ENCODE measurements around the gene AGBL4.

The AGBL4 gene

DNA sequence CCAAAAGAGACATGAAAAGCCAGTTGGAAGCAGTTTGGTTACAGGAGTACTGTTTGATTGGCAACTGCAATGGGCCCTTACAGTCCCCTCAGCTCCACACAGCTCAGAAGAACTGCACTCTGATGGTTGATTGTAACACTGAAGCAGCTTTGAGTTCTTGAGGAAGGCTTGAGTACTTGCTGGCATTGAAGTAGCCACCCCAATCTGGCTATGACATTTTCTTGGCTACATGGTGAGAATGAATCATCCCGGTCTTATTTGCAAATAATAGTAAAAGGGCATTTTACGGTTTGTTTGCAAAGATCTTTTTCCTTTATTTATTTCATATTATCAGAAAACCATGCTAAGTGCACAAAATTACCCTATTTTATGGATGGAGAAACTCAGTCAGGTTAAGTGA is 1087.3 kb downstream of the AGBL4 start:
- Histone ChIP-seq H2AFZ (ENCODE audit: low read length, unreplicated experiment) (no peak overlapping the region), H3K4me1 (ENCODE audit: control insufficient read depth, insufficient read depth, low read length, unreplicated experiment) (no peaks in the 10 kb centered on the region), H3K4me3 (ENCODE audit: low read depth, low read length) (no peak overlapping the region), H3K27me3 (ENCODE audit: insufficient read depth, low read length) (no peaks in the 10 kb centered on the region), H3K79me2 (ENCODE audit: control insufficient read depth, insufficient read depth, low read length, unreplicated experiment) (no peaks in the 10 kb centered on the region), H3K27ac (ENCODE audit: low read depth, low read length) (no peak overlapping the region), H3K36me3 (ENCODE audit: insufficient read depth, low read length) (no peaks in the 10 kb centered on the region)

DNA sequence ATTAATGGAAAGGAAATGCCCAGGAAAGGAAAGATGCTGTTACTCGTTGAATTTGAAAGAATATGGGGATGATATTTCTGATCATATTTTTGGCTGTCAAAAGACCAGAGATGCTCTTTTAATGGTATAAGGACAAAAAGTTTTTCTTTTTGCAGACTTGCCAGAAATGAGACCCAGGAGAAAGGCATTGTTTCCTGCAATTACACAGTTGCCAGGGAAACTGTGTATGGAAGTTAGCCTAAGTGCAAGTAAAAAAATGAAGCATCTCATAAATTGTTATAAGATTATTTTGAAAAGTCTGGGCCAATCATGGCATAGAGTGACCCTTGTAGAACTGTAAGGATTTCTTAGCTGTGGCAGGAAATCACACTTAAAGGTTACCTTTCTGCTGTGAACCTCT is 1091.4 kb downstream of the AGBL4 start:
- no peak overlapping the region for H3K27ac ChIP-seq (ENCODE audit: low read depth, low read length)
- no peaks in the 10 kb centered on the region for H3K36me3 ChIP-seq (ENCODE audit: insufficient read depth, low read length)

DNA sequence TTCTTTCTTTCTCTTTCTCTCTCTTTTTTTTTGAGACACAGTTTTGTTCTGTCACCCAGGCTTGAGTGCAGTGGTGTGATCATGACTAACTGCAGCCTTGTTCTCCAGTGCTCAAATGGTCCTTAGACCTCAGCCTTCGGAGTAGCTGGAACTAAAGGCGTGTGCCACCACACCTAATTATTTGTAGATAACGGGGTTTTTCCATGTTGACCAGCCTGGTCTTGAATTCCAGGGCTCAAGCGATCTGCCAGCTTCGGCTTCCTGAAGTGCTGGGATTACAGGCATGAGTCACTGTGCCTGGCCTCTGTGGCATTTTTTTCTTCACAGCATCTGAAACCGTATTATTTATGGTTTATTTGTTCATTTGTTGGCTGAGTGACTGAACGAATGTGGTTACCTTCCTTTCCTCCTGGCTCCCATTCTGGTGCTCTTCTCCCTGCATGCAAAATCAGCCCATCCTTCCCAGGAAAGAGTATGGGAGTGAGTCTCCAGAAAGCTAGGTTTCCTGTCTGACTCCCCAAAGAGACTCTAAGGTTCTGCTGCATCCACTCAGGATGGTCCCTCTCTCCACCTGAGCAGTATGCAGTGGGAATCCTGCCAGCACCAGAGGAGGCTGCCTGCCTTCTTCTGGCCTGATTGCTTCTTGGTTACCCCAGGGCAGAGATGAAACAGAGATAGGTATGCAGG is 1092.1 kb downstream of the AGBL4 start:
- no peaks in the 10 kb centered on the region for H3K36me3 ChIP-seq (ENCODE audit: insufficient read depth, low read length)
- H2AFZ ChIP-seq (ENCODE audit: low read length, unreplicated experiment) = no peak overlapping the region
- no peaks in the 10 kb centered on the region for H3K4me1 ChIP-seq (ENCODE audit: control insufficient read depth, insufficient read depth, low read length, unreplicated experiment)
- H3K79me2 ChIP-seq (ENCODE audit: control insufficient read depth, insufficient read depth, low read length, unreplicated experiment) = no peaks in the 10 kb centered on the region
- no peak overlapping the region for H3K27ac ChIP-seq (ENCODE audit: low read depth, low read length)
- no peaks in the 10 kb centered on the region for H3K27me3 ChIP-seq (ENCODE audit: insufficient read depth, low read length)
- no peak overlapping the region for H3K4me3 ChIP-seq (ENCODE audit: low read depth, low read length)

More for the DNA sequence above, 1091.4 kb downstream of the AGBL4 start:
- Histone ChIP-seq H3K27me3 (ENCODE audit: insufficient read depth, low read length) (no peaks in the 10 kb centered on the region), H3K79me2 (ENCODE audit: control insufficient read depth, insufficient read depth, low read length, unreplicated experiment) (no peaks in the 10 kb centered on the region), H3K4me1 (ENCODE audit: control insufficient read depth, insufficient read depth, low read length, unreplicated experiment) (no peaks in the 10 kb centered on the region), H3K4me3 (ENCODE audit: low read depth, low read length) (no peak overlapping the region), H2AFZ (ENCODE audit: low read length, unreplicated experiment) (no peak overlapping the region)

DNA sequence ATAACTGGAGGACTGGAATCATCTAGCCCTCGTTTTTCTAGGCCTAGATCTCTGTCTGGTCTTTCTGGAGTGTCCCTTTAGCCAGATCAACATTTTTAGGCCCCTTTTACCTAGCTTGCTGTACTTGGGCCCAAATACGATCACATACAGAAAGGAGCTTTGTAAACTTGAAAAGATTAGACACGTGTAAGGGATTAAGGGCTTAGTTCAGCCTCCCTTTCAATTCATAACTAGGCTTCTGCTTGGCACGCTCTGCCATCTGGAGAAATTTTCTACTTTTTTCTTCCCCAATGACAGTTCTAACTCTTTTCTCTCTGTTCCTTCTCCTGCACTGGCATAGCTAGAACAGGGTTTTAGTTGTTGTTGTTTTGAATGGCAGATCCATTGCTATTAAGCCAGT is 1093.7 kb downstream of the AGBL4 start:
- no peak overlapping the region for H3K4me3 ChIP-seq (ENCODE audit: low read depth, low read length)
- H3K27me3 ChIP-seq (ENCODE audit: insufficient read depth, low read length) = no peaks in the 10 kb centered on the region
- no peak overlapping the region for H2AFZ ChIP-seq (ENCODE audit: low read length, unreplicated experiment)
- H3K27ac ChIP-seq (ENCODE audit: low read depth, low read length) = no peak overlapping the region
- H3K79me2 ChIP-seq (ENCODE audit: control insufficient read depth, insufficient read depth, low read length, unreplicated experiment) = no peaks in the 10 kb centered on the region
- no peaks in the 10 kb centered on the region for H3K4me1 ChIP-seq (ENCODE audit: control insufficient read depth, insufficient read depth, low read length, unreplicated experiment)
- no peaks in the 10 kb centered on the region for H3K36me3 ChIP-seq (ENCODE audit: insufficient read depth, low read length)

DNA sequence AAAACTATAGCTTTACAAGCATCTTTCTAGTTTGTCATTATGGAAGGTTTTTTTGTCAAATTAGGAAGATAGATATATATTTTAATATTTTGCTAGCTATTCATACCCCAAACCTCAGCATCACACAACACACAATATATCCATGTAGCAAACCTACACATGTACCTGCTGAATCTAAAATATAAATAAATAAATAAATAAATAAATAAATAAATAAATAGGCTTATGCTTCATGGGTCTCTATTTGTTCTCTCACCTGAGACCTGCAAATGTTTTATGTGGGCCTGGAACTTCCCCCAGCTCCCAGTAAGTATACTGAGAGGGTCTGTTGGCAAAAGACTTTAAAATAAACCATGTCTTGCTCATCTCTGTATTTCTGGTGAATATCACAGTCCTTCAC is 1099.7 kb downstream of the AGBL4 start:
- H3K36me3 ChIP-seq (ENCODE audit: insufficient read depth, low read length) = no peaks in the 10 kb centered on the region
- H3K27ac ChIP-seq (ENCODE audit: low read depth, low read length) = no peak overlapping the region
- no peaks in the 10 kb centered on the region for H3K27me3 ChIP-seq (ENCODE audit: insufficient read depth, low read length)
- H3K4me1 ChIP-seq (ENCODE audit: control insufficient read depth, insufficient read depth, low read length, unreplicated experiment) = no peaks in the 10 kb centered on the region
- no peaks in the 10 kb centered on the region for H3K79me2 ChIP-seq (ENCODE audit: control insufficient read depth, insufficient read depth, low read length, unreplicated experiment)
- no peak overlapping the region for H2AFZ ChIP-seq (ENCODE audit: low read length, unreplicated experiment)
- no peak overlapping the region for H3K4me3 ChIP-seq (ENCODE audit: low read depth, low read length)

DNA sequence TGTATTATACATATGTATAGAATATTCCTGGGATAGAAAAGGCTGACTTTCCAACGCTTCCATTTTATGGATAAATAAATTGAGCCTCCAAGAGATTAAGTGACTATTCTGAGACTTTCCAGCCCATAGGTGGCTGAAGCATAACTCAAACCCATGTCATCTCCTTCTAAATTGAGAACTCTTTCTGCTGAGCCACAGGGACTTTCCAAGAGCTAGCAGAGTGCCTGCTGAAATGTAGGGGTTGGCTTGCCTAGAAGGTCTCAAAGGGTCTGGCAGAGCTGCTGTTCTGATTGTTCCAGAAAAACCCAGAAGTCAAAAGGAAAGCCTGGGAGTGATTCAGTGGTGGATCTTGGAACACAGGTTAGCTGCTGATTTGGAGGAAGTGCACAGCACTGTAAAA is 1100.6 kb downstream of the AGBL4 start:
- H3K4me3 ChIP-seq (ENCODE audit: low read depth, low read length) = no peak overlapping the region
- no peak overlapping the region for H2AFZ ChIP-seq (ENCODE audit: low read length, unreplicated experiment)
- no peaks in the 10 kb centered on the region for H3K4me1 ChIP-seq (ENCODE audit: control insufficient read depth, insufficient read depth, low read length, unreplicated experiment)
- no peak overlapping the region for H3K27ac ChIP-seq (ENCODE audit: low read depth, low read length)
- no peaks in the 10 kb centered on the region for H3K79me2 ChIP-seq (ENCODE audit: control insufficient read depth, insufficient read depth, low read length, unreplicated experiment)
- H3K36me3 ChIP-seq (ENCODE audit: insufficient read depth, low read length) = no peaks in the 10 kb centered on the region
- H3K27me3 ChIP-seq (ENCODE audit: insufficient read depth, low read length) = no peaks in the 10 kb centered on the region

DNA sequence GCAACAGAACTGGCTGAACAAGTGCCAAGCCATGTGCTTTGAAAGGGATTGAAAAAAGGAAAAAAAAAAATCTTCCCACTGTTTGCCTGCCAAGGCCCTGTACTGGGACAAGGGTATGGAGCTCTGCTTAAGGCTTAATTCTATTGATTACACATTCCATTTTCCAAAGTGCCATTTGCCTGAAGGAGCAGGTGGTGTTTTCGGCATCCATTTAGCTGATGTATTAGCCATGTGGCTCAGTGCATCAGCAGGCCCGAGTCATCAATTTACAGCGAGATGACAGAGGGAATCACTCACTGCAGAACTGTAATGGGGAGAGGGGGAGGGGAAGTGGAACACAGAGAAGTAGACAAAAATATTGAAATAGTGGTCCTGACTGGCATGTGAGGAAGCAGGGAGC is 1102.9 kb downstream of the AGBL4 start:
- Histone ChIP-seq H3K4me3 (ENCODE audit: low read depth, low read length) (no peak overlapping the region), H3K79me2 (ENCODE audit: control insufficient read depth, insufficient read depth, low read length, unreplicated experiment) (no peaks in the 10 kb centered on the region), H3K27me3 (ENCODE audit: insufficient read depth, low read length) (no peaks in the 10 kb centered on the region), H3K27ac (ENCODE audit: low read depth, low read length) (no peak overlapping the region), H3K4me1 (ENCODE audit: control insufficient read depth, insufficient read depth, low read length, unreplicated experiment) (peaks cover 2% of the 10 kb centered on the region), H3K36me3 (ENCODE audit: insufficient read depth, low read length) (no peaks in the 10 kb centered on the region), H2AFZ (ENCODE audit: low read length, unreplicated experiment) (no peak overlapping the region)

DNA sequence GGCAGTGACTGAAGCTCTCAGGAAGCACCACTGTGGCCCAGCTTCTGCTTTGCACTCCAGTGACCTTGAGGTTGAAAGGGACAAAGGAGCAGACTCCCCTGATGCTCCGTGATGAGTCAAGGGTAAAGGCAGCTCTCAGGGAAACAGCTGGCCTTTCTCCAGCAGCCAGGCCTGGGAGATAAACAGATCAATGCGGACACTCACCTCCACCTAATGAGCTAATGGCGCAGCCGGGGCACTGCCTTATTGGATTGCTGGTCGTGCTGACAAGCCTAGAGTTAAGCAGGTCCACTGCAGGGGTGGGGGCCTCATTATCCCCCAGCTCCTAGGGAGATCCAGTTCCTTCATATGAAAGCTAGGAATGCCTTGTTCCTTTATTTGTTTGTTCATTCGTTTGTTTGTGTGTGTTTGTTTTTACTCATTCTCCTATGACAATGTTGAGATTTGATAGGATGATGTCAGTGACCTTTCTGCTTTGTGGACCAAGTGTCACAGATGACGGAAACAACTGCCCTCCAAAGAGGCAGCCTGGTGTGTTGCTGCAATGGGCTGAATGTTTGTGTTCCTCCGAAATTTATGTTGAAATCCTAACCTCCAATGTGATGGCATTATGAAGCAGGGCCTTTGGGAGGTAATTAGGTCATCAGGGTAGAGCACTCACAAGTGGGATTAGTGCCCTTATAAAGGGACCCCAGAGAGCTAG is 1105.7 kb downstream of the AGBL4 start:
- Histone ChIP-seq H3K27me3 (ENCODE audit: insufficient read depth, low read length) (no peaks in the 10 kb centered on the region; the same call in 1 of the 2 replicates), H3K4me3 (ENCODE audit: low read depth, low read length) (no peak overlapping the region), H3K79me2 (ENCODE audit: control insufficient read depth, insufficient read depth, low read length, unreplicated experiment) (no peaks in the 10 kb centered on the region), H3K27ac (ENCODE audit: low read depth, low read length) (no peak overlapping the region), H3K4me1 (ENCODE audit: control insufficient read depth, insufficient read depth, low read length, unreplicated experiment) (peaks cover 3% of the 10 kb centered on the region), H3K36me3 (ENCODE audit: insufficient read depth, low read length) (no peaks in the 10 kb centered on the region), H2AFZ (ENCODE audit: low read length, unreplicated experiment) (no peak overlapping the region)

DNA sequence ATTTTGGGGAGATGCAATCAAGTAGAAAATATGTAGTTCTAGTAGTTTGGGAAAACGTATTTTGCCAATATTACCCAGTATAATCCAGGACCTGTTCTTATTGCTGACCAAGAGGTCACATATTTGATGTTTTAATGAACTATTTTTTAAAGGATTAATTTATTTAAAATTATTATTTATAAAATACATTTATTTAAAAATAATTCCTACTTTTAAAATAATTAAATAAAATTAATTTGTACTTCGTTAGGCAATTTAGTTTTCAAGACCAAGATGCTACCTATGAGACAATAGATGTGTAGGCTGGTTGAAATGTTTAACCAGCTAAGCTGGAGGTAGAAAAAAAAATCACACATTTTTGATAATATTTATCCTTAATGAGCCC is 1106.7 kb downstream of the AGBL4 start:
- peaks cover 7% of the 10 kb centered on the region for H3K27me3 ChIP-seq (ENCODE audit: insufficient read depth, low read length)
- no peaks in the 10 kb centered on the region for H3K36me3 ChIP-seq (ENCODE audit: insufficient read depth, low read length)
- H3K79me2 ChIP-seq (ENCODE audit: control insufficient read depth, insufficient read depth, low read length, unreplicated experiment) = no peaks in the 10 kb centered on the region
- no peak overlapping the region for H2AFZ ChIP-seq (ENCODE audit: low read length, unreplicated experiment)
- no peak overlapping the region for H3K4me3 ChIP-seq (ENCODE audit: low read depth, low read length)
- peaks cover 3% of the 10 kb centered on the region for H3K4me1 ChIP-seq (ENCODE audit: control insufficient read depth, insufficient read depth, low read length, unreplicated experiment)
- H3K27ac ChIP-seq (ENCODE audit: low read depth, low read length) = no peak overlapping the region

DNA sequence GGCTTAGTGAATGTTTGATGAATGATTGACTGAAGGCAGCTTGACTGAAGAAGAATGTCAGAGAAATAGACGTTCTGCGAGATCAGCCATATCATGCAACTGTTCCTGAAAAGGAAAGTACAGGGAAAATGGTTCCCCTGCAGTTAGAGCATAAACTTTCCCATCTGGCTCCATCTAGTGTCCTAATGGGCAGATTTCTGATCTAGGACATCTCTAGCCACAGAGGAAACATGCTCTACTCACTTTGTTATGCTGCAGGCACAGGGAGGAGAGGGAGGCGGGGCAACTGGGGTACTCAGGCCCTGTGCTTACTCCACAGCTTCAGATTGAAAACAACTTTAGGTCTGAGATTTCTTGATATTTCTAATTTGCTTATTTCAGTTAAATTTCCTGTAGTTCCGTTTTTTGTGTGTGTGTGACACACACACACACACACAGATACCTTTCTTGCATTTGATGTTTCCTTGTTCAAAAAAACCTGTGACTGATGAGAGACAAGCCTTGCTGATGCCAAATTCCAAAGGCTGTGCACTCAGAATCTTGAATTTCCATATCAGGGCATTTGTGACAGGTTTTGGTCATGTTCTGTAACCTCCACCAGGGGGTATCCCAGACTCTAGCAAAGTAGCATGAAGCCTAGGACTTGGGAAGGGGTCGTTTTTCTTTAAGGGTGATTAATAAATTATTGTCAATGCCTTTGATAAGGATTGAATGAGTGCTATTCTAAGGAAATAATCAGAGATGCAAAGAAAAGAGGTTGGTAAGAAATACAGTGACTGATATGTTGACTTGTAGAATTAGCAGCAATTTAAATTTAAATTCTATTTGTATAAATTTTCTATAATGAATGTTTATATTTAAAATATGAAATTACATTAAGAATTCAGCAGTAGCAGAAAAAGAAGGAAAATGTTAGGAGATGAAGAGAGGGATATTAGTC is 1107.4 kb downstream of the AGBL4 start:
- peak overlapping the region; percentile 95 for H2AFZ ChIP-seq (ENCODE audit: low read length, unreplicated experiment)
- H3K4me1 ChIP-seq (ENCODE audit: control insufficient read depth, insufficient read depth, low read length, unreplicated experiment) = peaks cover 3% of the 10 kb centered on the region
- H3K79me2 ChIP-seq (ENCODE audit: control insufficient read depth, insufficient read depth, low read length, unreplicated experiment) = no peaks in the 10 kb centered on the region
- no peaks in the 10 kb centered on the region for H3K36me3 ChIP-seq (ENCODE audit: insufficient read depth, low read length)
- H3K27ac ChIP-seq (ENCODE audit: low read depth, low read length) = no peak overlapping the region
- no peak overlapping the region for H3K4me3 ChIP-seq (ENCODE audit: low read depth, low read length)
- H3K27me3 ChIP-seq (ENCODE audit: insufficient read depth, low read length) = peaks cover 9% of the 10 kb centered on the region

All from ACC112 (cell line).